Spleen (tissue), 7 donors: ENCODE data around the gene NHEJ1.

Source experiments
- CTCF ChIP-seq, 11 experiments: fragments of 200-600 bp in 7 of 11; fragments of 450-650 bp in 4 of 11; sonication (generic) in 4 of 11; IDR thresholded peaks in 8 of 11; conservative IDR thresholded peaks in 3 of 11; 1 replicate in 7 of 11; 2 replicates in 4 of 11; pipeline versions ENCODE4 v1.4.0 to v1.8.0; 2016 to 2021; ENCODE audit warnings: antibody characterized with exemption in 11 of 11, inconsistent platforms in 4 of 11, mild to moderate bottlenecking in 1 of 11
- POLR2A ChIP-seq, 3 donors: fragments of 450-650 bp; IDR thresholded peaks; one replicate each; pipeline ENCODE4 v1.5.1; 2017; ENCODE audit warnings: antibody characterized with exemption in 3 of 3, mild to moderate bottlenecking in 1 of 3
- POLR2AphosphoS5 ChIP-seq, 3 donors: sonication (generic); formaldehyde crosslinking; IDR thresholded peaks; one replicate each; pipeline ENCODE4 v1.5.1; 2017; ENCODE audit warnings: antibody characterized with exemption in 3 of 3
- donor health status: DM: no; HTN: no; CAD: no; lungs with moderate emphysema.
- donor health status: DM: no; HTN: no; CAD: no.
- donor health status: DM: no; HTN: no; CAD: no.

DNA sequence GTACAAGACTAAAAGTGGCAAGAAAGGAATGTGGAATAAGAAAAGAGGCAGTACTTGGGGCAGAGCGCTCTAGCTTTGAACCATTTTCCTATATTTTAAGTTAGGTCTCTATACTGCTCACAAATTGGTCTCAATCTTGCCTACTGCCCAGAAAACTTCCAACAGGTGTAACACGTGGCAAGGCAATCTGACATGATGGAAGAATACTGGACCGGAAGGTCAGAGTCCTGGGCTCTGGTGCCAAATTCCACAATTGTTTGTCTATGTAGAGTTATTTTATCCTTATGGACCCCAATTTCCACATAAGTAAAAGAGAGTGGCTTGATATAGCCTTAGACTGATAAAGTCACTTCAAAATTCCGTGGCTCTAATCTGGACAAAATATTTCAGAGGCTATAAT is 28.9 kb downstream of the NHEJ1 start:
- TF ChIP-seq POLR2A (IDR thresholded peaks at IDR 0.05) (no peak), CTCF (IDR thresholded peaks at IDR 0.05 in 8 of 11, conservative IDR thresholded peaks at IDR 0.05 in 3 of 11) (no peak), POLR2AphosphoS5 (IDR thresholded peaks at IDR 0.05) (no peak)
